ENCODE data around the gene ESYT2.

Gene ESYT2

DNA sequence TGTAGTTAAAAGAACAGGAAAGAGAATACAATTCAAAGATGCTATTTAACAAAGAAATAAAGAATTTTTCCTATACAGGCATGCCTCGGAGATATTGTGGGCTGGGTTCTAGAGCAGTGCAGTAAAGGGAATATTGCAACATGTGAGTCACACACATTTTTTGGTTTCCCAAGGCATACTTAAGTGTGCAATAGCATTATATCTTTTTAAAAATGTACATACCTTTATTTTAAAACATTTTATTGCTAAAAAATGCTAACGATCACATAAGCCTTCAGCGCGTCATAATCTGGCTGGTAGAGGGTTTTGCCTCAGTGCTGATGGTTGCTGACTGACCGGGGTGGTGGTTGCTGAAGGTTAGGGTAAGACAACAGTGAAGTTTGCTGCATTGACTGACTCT lies 54.4 kb downstream of the ESYT2 start:
- in situ Hi-C loops (cut with MboI; ENCODE audit: low sequenced_read_pairs), result no loop called here

DNA sequence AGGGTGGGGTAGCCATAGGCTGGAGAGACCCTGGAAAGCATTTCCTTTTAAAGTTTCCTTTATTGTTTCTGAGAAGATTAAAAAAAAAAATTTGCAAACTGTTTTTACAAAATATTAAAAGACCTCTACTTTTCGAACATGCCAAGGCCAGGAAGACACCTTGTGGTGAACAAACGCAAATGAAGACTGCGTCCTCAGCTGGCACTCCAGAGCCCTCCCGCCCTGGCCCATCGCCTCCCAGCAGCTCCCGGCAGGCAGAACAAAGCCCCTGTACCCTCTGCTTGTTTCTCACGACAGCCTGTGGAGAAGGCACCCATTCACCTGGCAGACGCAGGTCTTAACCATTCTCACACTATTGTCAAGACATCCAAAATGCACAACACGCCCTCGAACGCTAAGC lies 56.4 kb downstream of the ESYT2 start:
- in situ Hi-C loops (cut with MboI; ENCODE audit: low sequenced_read_pairs), result no loop called here

DNA sequence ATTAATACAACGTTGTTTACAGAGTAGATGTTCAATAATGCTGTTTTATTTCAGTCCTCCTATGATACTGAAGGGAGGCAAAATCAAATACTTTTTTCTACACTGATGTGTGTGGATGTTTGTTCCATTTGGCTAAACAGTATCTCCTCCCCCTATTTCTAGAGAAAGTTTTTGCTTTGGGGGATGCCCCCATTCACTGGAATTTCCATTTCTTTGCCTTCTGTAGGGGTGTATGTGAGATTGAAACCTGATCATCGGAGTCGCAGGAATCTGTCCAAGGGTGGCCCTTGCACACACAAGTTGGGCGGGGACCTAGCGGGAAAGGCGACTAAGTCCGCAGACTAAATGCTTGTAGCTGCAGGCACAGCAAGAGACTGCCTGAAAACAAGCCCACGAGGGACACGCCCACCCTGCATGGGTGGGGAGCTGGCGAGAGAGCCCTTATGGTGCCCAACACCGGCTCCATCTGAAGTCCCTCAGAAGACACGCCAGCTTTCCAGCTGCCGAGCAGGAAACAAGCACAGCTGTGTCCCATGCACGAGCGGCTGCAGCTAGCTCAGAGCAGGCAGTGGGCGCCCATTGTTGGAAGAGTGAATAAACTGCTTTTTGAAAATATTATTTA lies 58.0 kb downstream of the ESYT2 start:
- in situ Hi-C loops (cut with MboI; ENCODE audit: low sequenced_read_pairs), result no loop called here

DNA sequence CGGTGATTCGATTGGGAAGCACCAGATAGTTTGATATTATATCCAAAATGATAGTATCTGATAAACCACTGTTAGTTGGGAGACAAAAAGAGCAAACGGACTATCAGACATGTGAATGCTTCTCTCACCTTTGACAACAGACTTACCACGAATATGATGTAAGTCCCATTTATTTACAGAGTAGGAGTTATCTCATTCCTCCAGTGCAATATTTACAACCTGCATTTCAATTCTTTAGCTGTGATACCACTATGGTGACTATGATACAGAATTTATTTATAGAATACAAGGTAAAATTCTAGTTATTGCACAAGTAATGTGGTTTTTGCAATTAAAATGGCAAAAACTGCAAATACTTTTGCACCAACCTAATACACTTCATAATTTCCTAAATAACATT lies 61.6 kb downstream of the ESYT2 start:
- in situ Hi-C loops (cut with MboI; ENCODE audit: low sequenced_read_pairs), result no loop called here

DNA sequence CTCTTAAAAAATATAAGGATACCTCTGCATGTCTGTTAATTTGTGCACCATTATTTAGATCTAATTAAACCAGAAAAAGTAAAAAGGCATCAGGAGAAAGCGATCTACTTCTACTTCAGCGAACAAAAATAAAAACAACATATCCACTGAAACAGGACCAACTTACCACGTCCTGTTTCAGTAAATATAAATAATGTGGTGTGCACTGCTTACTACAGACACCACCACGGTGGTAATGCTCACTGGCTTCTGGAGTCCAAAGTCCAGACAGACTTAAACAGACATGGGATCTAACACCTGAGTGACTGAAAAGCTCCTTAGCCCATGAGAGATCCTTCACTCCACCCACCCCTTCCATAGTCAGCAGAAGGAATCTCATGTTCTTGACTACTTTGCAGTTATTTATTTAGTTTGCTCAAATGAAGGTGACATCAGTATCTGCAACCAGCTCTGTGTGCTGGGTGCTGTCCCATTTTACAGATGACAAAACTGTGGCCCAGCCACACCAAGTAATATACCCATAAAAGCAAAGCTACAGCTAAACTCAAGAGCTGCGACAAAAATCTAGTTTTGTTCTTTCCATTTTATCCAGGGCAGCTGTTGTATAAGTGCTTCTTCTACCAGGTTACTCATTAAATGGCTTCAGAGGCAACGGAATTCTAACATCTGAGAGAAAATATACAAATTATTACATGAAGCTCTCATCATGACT lies 62.6 kb downstream of the ESYT2 start:
- in situ Hi-C loops (cut with MboI; ENCODE audit: low sequenced_read_pairs), result no loop called here

DNA sequence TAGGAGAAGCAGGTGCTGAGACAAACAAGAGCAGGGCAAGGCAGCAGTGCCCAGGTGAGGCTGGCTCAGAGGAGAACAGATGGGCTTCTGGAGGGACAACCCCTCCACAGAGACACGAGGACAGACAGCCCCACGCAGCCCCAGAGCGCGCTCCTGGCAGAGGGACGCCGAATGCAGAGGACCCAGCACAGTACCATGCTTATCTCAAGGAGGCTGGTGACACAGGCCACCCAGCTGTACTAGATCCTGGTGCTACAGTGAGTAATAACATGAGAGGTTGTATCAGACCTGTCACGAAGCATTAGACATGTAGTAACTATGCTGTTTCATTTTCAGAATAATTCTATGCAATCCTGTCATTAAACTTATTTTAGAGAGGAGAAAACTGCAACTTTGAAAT lies 64.3 kb downstream of the ESYT2 start:
- in situ Hi-C loops (cut with MboI; ENCODE audit: low sequenced_read_pairs), result no loop called here

DNA sequence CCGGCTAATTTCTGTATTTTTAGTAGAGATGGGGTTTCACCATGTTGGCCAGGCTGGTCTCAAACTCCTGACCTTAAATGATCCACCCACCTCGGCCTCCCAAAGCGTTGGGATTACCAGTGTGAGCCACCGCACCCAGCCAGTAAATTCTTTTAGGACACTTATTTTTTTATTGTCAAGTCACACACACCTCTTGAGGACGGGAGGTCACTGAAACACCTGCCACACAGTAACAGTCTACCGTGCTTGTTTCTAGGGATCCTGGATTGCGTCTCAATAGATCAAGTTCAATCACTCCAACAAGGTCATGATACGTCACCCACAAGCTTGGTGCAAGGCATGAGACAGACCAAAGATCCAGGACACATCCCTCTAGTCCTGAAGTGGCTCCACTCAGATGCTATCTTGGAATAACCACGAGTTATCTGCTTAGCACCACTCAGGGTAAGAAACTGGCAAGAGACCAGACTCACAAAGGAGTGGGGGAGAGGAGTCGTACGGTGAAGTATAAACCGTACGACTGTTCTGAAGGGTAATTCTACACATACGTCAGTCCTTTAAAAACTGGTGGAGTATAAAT lies 65.8 kb downstream of the ESYT2 start:
- in situ Hi-C loops (cut with MboI; ENCODE audit: low sequenced_read_pairs), result no loop called here

DNA sequence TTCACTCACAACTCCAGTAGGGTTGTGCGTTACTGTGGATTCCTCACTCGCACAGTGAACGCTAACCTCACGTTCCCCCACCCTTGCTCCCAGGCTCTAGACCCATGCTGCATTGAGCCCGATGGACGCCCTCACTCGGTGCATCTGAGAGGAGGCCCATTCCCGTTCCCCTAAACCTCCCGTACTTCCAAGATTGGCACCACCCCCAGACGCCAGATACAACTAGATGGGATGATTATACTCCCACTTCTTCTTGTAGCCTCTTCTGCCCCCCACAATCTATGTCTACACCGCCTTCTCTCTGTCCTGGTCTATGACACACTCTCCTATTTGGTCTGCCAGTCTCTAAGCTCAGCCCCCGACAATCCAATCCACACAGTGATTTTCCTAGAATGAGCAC lies 67.4 kb downstream of the ESYT2 start:
- in situ Hi-C loops (cut with MboI; ENCODE audit: low sequenced_read_pairs), result no loop called here

DNA sequence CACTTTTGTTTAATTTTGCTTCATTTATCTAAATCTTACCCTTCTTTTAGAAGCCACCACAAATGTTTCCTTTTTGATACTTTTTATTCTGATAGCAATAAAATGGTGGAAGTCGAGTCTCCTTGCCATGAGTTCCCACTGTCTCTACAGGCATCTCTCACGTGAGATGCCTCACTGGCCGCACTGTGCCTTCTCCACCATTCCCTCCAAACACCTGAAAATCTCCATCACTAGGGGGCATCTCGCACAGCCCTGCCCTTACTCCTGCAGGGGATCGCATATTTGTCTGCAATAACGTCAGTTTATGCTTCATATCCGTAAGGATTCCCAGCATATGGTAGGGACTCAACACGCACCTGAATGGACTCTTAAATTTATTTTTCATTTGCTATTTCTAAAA lies 68.4 kb downstream of the ESYT2 start:
- in situ Hi-C loops (cut with MboI; ENCODE audit: low sequenced_read_pairs), result no loop called here

DNA sequence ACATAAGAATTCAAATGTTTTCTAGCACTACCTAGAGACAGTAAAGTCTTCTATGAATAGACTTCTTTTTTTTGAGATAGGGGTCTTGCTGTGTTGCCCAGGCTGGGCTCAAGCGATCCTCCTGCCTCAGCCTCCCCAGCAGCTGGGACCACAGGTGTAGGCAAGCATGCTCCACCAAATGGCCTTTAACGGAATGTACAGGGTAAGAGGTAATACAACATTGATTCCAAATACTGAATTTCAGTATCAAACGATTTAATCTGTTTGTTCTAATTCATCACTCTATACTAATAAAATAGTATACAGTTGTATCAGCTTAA lies 68.9 kb downstream of the ESYT2 start:
- in situ Hi-C loops (cut with MboI; ENCODE audit: low sequenced_read_pairs), result no loop called here

DNA sequence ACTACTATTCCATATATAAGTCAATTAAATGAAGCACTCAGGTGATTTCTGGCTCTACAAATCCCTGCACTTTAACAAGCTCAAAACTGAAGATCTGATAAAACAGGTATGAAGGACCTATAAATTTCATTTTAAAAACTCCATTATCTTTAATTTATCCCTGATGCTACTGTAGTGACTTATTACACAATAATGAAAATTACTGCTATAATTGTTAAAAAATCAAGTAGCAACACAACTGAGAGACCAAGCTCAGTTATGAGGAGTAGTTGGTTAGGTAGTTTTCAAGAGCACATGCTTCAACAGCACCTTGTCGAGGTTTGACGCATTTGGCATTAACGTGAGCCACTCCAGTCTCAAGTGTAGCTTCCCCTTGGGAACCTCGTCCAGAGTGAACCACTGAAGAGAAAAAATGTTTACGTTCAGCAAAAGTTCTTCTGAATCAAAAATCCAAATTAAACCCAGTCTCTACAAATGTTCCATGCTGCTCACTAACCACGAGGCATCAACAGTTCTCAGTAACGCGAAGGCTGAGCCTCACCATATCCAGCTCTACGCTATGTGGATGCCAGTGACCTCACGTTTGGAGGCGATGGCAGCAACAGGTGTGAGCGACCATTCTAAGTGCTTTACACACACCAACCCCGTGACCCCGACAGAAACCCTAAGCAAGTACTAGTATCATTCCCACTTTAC lies 69.4 kb downstream of the ESYT2 start:
- in situ Hi-C loops (cut with MboI; ENCODE audit: low sequenced_read_pairs), result no loop called here

DNA sequence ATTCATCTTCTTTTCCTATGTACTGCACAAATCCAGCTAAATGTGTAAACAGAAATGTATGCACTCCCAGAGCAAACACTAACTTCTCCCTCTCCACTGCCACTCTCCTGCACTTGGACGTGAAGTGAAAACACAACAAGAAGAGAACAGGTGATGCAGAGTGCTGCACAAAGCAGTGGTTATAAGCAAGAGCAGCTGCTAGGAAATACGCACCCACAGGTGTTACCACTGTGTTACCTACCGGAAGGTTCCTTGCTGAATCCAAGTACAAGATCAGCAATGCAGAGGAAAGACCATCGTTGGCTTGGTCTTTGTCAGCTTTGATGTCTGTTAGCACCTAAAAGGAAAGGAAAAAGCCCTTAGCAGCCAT lies 70.1 kb downstream of the ESYT2 start:
- in situ Hi-C loops (cut with MboI; ENCODE audit: low sequenced_read_pairs), result no loop called here

DNA sequence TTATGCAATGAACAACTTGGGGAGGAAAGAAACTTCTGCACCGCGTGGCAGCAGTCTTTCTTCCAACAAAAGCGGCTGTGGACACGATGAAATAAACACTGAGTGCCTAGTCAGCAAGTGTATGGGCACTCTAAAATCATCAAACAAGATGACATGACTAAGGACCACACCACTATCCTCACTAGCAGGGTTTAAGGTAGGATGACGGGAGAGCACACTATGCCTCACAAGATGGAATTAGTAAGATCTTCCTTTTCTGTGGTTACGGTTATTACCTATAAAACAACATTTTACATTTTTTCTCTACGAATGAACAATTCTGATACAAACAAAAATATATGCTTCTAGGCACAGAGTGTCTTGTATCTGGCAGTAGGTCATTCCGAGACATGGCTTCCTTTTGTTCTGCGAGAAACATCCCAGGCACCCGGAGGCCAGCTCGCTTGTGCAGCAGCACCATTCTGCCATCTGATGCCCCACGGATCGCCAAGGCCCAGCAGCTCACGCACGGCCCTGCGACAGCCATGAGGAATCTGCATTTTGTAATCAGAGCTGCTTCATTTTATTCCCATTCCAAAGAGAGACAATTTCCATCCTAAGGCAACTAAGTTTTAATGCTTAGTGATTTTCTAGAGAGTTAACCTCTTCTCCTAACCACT lies 70.6 kb downstream of the ESYT2 start:
- in situ Hi-C loops (cut with MboI; ENCODE audit: low sequenced_read_pairs), result no loop called here

DNA sequence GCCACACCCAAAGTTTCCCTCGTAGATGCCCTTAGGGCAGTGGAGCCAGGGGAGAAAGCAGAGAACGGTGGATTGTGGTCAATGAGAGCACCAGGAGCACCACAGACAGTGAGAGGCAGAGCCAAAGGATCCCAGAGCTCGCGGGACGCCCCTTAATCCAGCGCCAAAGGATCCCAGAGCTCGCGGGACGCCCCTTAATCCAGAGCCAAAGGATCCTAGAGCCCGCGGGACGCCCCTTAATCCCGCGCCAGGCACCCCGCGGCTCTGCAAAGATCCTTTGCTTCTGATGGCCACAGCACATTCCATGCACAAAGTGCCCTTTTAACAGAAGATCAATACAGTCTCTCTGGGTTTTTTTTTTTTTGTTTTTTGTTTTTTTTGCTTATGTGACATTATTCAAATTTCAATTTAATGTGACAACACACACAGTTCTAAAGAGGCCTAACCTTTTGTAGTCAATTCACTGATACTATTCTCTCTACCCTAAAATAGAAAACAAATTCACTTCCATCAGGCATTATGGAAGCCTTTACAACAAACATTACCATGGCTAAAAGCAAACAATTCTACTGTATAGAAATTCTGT lies 71.8 kb downstream of the ESYT2 start:
- in situ Hi-C loops (cut with MboI; ENCODE audit: low sequenced_read_pairs), result no loop called here

DNA sequence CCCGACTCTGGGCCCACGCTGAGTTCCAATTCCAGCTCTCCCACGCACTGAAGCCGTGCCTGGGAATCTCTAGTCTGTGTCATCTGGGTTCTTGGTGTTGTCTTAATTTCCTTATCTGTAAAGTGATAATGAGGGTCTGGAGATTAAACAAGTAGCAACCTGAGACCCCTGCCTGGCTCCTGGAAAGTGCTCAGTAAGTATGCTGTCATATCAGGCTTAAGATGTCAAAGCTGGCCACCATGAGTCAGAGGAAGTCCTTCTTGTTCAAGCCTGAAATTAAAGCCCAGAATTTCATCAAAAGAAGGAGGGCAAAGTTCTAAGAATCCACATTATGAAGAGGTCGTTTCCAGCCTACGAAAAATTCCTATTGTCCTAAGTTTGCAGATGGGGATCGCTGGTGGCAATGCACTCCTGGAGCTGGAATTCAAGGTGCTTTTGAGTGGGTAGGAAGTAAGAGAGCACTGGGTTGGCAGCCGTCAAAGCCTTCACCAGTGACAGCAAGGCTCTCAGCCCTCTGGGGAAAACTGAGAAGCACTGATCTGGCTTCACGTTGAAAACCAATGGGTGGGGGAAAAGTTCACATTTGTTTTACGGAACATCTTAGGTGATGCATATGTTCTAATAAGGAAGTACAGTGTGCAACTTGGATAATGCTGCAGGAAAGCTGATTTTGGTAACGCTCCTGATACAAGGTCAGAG lies 74.4 kb downstream of the ESYT2 start:
- in situ Hi-C loops (cut with MboI; ENCODE audit: low sequenced_read_pairs), result no loop called here

DNA sequence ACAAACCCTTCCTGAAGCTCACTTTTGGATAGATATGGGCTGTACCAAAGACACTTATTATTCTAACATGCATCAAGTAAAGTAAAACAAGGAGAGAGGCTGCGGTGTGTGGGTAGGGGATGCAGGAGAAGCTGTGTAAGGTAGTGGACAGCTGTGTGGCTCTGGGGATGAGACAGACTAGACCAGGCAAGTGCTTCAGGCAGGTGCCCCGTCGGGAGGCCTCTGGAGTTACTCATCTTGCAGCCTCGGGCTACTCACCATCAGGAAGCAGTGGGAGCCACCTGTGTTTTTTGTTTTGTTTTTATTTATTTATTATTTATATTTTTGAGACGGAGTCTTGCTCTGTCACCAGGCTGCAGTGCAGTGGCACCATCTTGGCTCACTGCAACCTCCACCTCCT lies 75.4 kb downstream of the ESYT2 start:
- in situ Hi-C loops (cut with MboI; ENCODE audit: low sequenced_read_pairs), result no loop called here

DNA sequence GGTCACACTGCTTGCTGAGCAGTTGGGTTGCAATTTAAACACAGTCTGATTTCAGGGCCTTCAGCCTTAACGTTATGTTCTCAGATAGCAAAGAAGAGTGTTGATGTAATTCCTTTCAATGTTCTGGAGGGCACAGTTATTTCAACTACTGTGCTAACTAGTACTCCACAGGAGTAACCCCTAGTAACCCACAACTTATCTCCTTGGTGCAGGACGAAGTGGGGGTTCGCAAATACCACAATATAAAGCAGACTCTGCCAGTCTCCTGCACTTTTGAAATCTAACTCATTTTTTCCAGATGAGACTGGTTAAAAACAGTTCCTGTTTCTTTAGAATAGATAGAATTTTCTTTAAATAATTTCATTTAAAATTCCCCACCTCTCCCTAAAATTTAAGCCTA lies 77.6 kb downstream of the ESYT2 start:
- in situ Hi-C loops (cut with MboI; ENCODE audit: low sequenced_read_pairs), result no loop called here

DNA sequence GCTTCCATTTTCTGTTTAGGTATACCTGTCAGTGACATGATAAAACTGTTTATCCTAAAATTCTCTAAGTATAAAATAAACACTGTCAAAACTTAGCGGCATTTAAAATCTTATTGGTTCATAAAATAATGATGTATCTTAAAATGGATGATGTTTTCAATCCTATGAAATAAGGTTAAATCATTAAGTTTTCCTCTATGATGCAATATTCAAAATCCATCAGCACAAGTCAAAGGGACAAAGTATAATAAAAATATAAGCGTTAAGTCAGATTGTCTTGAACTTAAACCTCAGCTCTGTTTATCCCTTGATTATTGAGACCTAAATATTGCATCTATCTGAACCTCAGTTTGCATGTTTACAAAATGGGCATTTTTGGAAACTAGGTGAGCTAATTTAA lies 78.1 kb downstream of the ESYT2 start:
- in situ Hi-C loops (cut with MboI; ENCODE audit: low sequenced_read_pairs), result no loop called here

DNA sequence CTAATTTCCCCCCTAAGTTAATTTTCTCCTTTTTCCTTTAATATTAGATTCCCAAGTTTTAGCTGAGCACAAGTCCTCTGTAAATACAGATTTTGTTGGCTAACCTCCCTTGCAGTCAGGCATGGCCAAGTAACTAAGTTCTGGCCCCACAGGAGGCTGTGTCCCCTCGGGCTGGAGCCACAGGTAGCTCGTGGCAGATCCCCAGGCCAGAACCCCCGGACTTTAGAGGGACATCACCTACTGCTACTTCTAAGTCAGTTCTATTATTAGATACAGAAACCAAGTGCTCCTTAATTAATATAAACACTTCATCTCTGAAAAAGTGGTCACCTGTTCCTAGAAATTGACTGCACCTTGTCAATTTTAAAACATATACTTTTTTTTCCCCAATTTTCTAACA lies 78.6 kb downstream of the ESYT2 start:
- in situ Hi-C loops (cut with MboI; ENCODE audit: low sequenced_read_pairs), result no loop called here

DNA sequence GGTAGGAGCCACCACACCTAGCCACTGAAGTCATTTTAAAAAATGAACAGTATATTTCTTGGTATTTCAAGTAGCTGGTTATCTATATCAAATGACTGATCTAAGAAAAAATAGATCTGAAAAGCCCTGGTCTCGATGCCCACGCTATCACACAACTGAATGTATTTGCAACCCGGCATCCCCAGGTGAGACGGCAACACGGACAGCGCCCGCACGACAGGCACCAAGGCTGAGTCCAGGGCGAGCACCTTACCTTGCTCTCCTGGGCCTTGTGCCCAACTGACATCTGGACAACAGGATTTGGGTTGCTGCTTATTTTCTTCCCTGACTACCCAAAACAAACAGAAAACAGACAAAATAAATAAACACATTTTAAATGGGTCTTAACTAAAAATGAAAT lies 79.9 kb downstream of the ESYT2 start:
- in situ Hi-C loops (cut with MboI; ENCODE audit: low sequenced_read_pairs), result no loop called here

DNA sequence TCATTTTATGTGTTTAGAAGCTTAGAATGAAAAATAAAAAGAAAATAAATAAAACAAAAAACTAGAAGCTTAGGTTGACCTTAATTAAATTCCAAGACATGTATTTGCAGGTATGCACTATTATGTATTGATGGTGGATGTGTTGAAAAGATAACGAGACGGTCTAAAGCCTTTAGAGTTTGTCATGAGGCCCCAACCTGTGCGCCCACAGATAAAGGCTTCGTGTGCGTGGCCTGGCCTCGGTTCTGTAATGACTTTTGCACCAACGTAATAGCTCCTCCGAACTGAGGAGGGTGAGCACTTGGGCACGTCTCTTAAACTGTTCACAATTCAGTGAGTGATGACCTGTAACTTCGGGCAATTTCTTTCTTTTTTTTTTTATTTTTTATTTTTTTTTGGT lies 81.0 kb downstream of the ESYT2 start:
- in situ Hi-C loops (cut with MboI; ENCODE audit: low sequenced_read_pairs), result no loop called here

Measured in HL-60/S4 (cell line).